ENCODE measurements around the gene RFWD3. TPM values are rescaled to one million over a fixed set of nuclear protein-coding genes. Genes with fewer than 3 reads are reported as not detected.
"Not testable (repeated sequence)": the region's sequence is repeated elsewhere in the genome, so short reads cannot be mapped to it uniquely, and the experiment has no call there.

RFWD3 gene
- total and polyA plus RNA-seq, 9 donors: 8.2 to 25.0 (median 15.8) TPM

- WGBS, 3 donors: 71 to 78% (median 78%) methylated on average over 5 of the region's 5 CpGs
- intact Hi-C loops (cut with DNase I): no loop called here
Observed at GRCh38 chr16:74657870-74658642, 8.6 kb downstream of the RFWD3 start.

DNA sequence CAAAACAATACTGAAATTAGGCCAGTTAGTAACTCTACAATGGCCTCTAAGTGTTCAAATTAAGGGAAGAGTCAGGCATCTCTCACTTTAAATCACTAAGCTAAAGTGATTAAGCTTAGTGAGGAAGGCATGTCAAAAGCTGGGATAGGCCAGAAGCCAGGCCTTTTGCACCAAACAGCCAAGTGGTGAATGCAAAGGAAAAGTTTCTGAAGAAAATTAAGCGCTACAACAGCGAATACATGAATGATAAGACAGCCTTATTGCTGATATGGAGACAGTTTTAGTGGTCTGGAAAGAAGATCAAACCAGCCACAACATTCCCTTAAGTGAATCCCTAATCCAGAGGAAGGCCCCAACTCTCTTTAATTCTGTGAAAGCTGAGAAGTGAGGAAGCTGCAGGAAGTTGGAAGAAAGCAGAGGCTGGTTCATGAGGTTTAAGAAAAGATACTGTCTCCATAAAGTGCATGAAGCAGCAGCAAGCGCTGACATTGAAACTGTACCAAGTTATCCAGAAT lies 12.1 kb downstream of the RFWD3 start:
- H3K27ac ChIP-seq: no peak overlapping the region
- H3K4me1 ChIP-seq (ENCODE audit: insufficient read depth): no peaks in the 10 kb centered on the region
- no peaks in the 10 kb centered on the region for H3K9me3 ChIP-seq
- intact Hi-C loops (cut with DNase I): no loop called here
- H3K36me3 ChIP-seq: no peaks in the 10 kb centered on the region
- no peak for DNase-seq
- TF ChIP-seq EP300 (IDR thresholded peaks at IDR 0.05): no peak
- no peak for TF ChIP-seq POLR2A (IDR thresholded peaks at IDR 0.05)
- TF ChIP-seq CTCF (IDR thresholded peaks at IDR 0.05): no peak
- WGBS, 3 donors: 28 to 46% (median 32%) methylated on average over 3 of the region's 3 CpGs
- H3K27me3 ChIP-seq: no peaks in the 10 kb centered on the region
- H3K4me3 ChIP-seq: no peak overlapping the region

More at GRCh38 chr16:74657870-74658642, 8.6 kb downstream of the RFWD3 start:
- H3K4me3 ChIP-seq: no peak overlapping the region
- no peaks in the 10 kb centered on the region for H3K36me3 ChIP-seq
- DNase-seq: no peak
- no peaks in the 10 kb centered on the region for H3K27me3 ChIP-seq
- H3K4me1 ChIP-seq (ENCODE audit: insufficient read depth): no peaks in the 10 kb centered on the region
- H3K27ac ChIP-seq: no peak overlapping the region
- no peak for TF ChIP-seq POLR2A (IDR thresholded peaks at IDR 0.05)
- no peak for TF ChIP-seq EP300 (IDR thresholded peaks at IDR 0.05)
- no peak for TF ChIP-seq CTCF (IDR thresholded peaks at IDR 0.05)
- no peaks in the 10 kb centered on the region for H3K9me3 ChIP-seq

DNA sequence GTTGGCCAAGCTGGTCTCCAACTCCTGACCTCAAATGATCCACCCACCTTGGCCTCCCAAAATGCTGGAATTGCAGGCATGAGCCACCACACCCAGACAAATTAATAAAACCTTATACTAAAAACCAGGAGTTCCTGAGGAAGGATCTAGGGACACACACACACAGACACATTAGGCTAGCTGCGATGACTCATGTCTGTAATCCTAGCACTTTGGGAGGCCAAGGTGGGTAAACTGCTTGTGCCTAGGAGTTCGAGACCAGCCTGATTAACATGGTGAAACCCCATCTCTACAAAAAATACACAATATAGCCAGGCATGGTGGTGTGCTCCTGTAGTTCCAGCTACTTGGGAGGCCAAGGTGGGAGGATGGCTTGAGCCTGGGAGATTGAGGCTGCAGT lies 13.8 kb downstream of the RFWD3 start:
- H3K27ac ChIP-seq; H3K4me1 ChIP-seq (ENCODE audit: insufficient read depth): not testable (repeated sequence)

GRCh38 chr16:74652249-74652648 lies 14.4 kb downstream of the RFWD3 start:
- Histone ChIP-seq H3K4me1 (ENCODE audit: insufficient read depth) (no peaks in the 10 kb centered on the region), H3K4me3 (no peak overlapping the region), H3K36me3 (no peaks in the 10 kb centered on the region), H3K27ac (no peak overlapping the region), H3K27me3 (no peaks in the 10 kb centered on the region), H3K9me3 (no peaks in the 10 kb centered on the region)
- DNase-seq: no peak
- WGBS, 3 donors: 40 to 62% (median 41%) methylated on average over 1 of the region's 1 CpG
- no peak for TF ChIP-seq EP300 (IDR thresholded peaks at IDR 0.05)
- TF ChIP-seq CTCF (IDR thresholded peaks at IDR 0.05): no peak
- no peak for TF ChIP-seq POLR2A (IDR thresholded peaks at IDR 0.05)
- intact Hi-C loops (cut with DNase I): no loop called here

More for the DNA sequence above, 13.8 kb downstream of the RFWD3 start:
- H3K36me3 ChIP-seq; H3K9me3 ChIP-seq; H3K4me3 ChIP-seq; H3K27me3 ChIP-seq; intact Hi-C loops (cut with DNase I); DNase-seq: not testable (repeated sequence)
- 95 to 100% (median 98%) methylated on average over 2 of the region's 2 CpGs for WGBS, 3 donors

- Histone ChIP-seq H3K36me3 (no peaks in the 10 kb centered on the region), H3K4me3 (no peak overlapping the region), H3K27ac (no peak overlapping the region), H3K9me3 (no peaks in the 10 kb centered on the region), H3K27me3 (no peaks in the 10 kb centered on the region), H3K4me1 (ENCODE audit: insufficient read depth) (no peaks in the 10 kb centered on the region)
- no peak for TF ChIP-seq CTCF (IDR thresholded peaks at IDR 0.05)
- TF ChIP-seq POLR2A (IDR thresholded peaks at IDR 0.05): no peak
- TF ChIP-seq EP300 (IDR thresholded peaks at IDR 0.05): no peak
- DNase-seq: no peak
- 81 to 97% (median 92%) methylated on average over 2 of the region's 2 CpGs for WGBS, 3 donors
- intact Hi-C loops (cut with DNase I): no loop called here
Observed at GRCh38 chr16:74651841-74652240, 14.8 kb downstream of the RFWD3 start.
